Glomerular visceral epithelial cell (primary cell): Measurements from ENCODE around the gene OLIG2.

Experiments
- DNase-seq: peaks from one replicate; pipeline ENCODE4 v3.0.0-alpha.2; 2016; ENCODE audit errors: extremely low spot score

The OLIG2 gene

GRCh38 chr21:33019885-33020557 lies 5.7 kb upstream of the OLIG2 start:
- no peak for DNase-seq

GRCh38 chr21:33020558-33021100 lies 5.1 kb upstream of the OLIG2 start:
- no peak for DNase-seq

- no peak for DNase-seq
Observed at GRCh38 chr21:33021150-33021549, 4.6 kb upstream of the OLIG2 start.

- no peak for DNase-seq
Observed at GRCh38 chr21:33021667-33022066, 4.1 kb upstream of the OLIG2 start.

GRCh38 chr21:33022489-33022827 lies 3.3 kb upstream of the OLIG2 start:
- no peak for DNase-seq

- DNase-seq = no peak
Observed at GRCh38 chr21:33022828-33023573, 2.7 kb upstream of the OLIG2 start.

GRCh38 chr21:33023574-33024200 lies 2.0 kb upstream of the OLIG2 start:
- DNase-seq = no peak

- no peak for DNase-seq
Observed at GRCh38 chr21:33024201-33025103, 1.3 kb upstream of the OLIG2 start.

- no peak for DNase-seq
Observed at GRCh38 chr21:33025106-33025488, 638 bp upstream of the OLIG2 start.

- no peak for DNase-seq
Observed at GRCh38 chr21:33026443-33026858, 716 bp downstream of the OLIG2 start.

- no peak for DNase-seq
Observed at GRCh38 chr21:33026878-33027400, 1.2 kb downstream of the OLIG2 start.

GRCh38 chr21:33027401-33028286 lies 1.9 kb downstream of the OLIG2 start:
- no peak for DNase-seq

GRCh38 chr21:33028287-33028670 lies 2.5 kb downstream of the OLIG2 start:
- DNase-seq = no peak

GRCh38 chr21:33028773-33029384 lies 3.1 kb downstream of the OLIG2 start:
- DNase-seq = no peak

GRCh38 chr21:33029385-33029921 lies 3.7 kb downstream of the OLIG2 start:
- DNase-seq = no peak

GRCh38 chr21:33029975-33030461 lies 4.3 kb downstream of the OLIG2 start:
- no peak for DNase-seq

- no peak for DNase-seq
Observed at GRCh38 chr21:33030633-33031032, 4.9 kb downstream of the OLIG2 start.

GRCh38 chr21:33031152-33031911 lies 5.6 kb downstream of the OLIG2 start:
- DNase-seq = no peak
